ENCODE data around the gene EDNRA.

Gene EDNRA

GRCh38 chr4:147580396-147580795 is 99.5 kb downstream of the EDNRA start:
- no peak overlapping the region for H3K4me3 ChIP-seq (ENCODE audit: low read length)
- no peak for TF ChIP-seq ZNF274 (IDR thresholded peaks at IDR 0.05; ENCODE audit: low read depth, low read length)

DNA sequence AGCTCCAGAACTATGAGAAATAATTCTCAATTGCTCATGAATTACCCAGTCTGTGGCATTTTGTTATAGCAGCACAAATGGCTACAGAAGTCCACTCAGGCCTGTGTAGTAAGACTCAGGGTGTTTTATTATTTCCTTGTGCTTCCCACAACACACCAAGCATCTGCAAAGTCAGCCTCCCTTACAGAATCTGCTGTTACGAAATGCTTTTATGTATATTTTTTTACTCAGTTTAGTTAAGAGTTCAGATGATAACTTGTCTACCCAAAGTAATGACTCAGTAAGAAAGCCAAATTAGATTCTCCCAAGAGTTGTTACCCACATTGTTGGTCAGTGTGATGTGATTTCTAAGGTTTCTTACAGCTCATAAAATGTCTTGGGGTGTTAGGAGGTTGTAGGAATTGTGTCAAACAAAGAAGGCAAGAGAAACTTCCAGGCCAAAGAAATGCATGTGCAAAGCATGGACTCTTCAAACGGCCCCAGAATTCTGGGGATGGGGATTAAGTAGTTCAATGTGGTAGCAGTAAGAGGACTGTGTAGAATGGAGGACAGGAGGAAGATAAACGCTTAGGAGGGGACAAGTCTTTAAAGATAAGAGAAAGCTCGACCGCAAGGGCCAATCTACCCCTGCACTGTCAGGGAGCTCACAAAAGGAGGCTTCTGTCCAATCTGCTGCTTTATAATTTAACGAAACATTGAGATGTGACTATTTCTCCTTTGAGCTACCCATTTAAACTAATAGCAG is 100.9 kb downstream of the EDNRA start:
- no peak for TF ChIP-seq ZNF274 (IDR thresholded peaks at IDR 0.05; ENCODE audit: low read depth, low read length)
- no peak overlapping the region for H3K4me3 ChIP-seq (ENCODE audit: low read length)

GRCh38 chr4:147582386-147583060 is 101.6 kb downstream of the EDNRA start:
- no peak for TF ChIP-seq ZNF274 (IDR thresholded peaks at IDR 0.05; ENCODE audit: low read depth, low read length)
- no peak overlapping the region for H3K4me3 ChIP-seq (ENCODE audit: low read length)

- TF ChIP-seq ZNF274 (IDR thresholded peaks at IDR 0.05; ENCODE audit: low read depth, low read length): no peak
- H3K4me3 ChIP-seq (ENCODE audit: low read length): no peak overlapping the region
Measured at GRCh38 chr4:147583876-147584275, 103.0 kb downstream of the EDNRA start.

DNA sequence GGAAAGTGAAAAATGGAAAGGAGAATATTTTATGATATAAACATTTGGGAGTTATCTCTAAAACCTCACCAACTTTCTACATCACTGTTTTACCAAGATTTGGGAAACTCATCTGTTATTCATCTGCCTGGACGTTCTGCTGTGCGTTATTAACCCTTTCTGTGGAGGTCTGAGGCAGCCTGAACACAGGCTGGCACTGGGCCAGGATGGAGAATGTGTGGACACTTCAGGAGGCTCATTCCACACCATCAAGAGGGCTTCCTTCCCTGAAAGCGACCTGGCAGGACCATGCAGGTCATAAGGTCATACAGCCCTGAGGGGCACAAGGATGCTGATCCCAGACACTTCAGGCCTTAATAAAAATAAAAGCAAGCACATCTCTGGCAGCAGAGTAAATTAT is 105.1 kb downstream of the EDNRA start:
- no peak overlapping the region for H3K4me3 ChIP-seq (ENCODE audit: low read length)
- TF ChIP-seq ZNF274 (IDR thresholded peaks at IDR 0.05; ENCODE audit: low read depth, low read length): no peak

DNA sequence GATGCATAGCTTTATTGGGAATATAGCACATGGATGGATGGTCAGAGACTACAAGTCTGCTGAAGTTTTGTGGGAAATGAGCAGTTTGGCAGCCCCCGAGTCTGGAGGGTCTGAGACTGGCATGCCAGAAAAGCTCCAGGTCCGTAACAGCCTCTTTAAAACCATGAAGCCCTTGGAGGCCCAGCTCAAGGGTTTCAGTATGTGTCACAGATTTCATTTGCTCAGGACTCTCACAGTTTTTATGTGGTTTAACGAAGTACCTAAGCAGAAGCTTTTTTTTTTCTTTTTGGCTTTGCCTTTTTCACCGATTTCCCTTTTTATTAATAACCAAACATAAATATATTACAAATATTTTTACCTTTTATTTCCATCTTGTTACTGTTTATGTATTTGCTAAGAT is 105.7 kb downstream of the EDNRA start:
- H3K4me3 ChIP-seq (ENCODE audit: low read length): no peak overlapping the region
- no peak for TF ChIP-seq ZNF274 (IDR thresholded peaks at IDR 0.05; ENCODE audit: low read depth, low read length)

- no peak for TF ChIP-seq ZNF274 (IDR thresholded peaks at IDR 0.05; ENCODE audit: low read depth, low read length)
- no peak overlapping the region for H3K4me3 ChIP-seq (ENCODE audit: low read length)
Measured at GRCh38 chr4:147587041-147587440, 106.1 kb downstream of the EDNRA start.

- H3K4me3 ChIP-seq (ENCODE audit: low read length): no peak overlapping the region
- TF ChIP-seq ZNF274 (IDR thresholded peaks at IDR 0.05; ENCODE audit: low read depth, low read length): no peak
Measured at GRCh38 chr4:147589586-147589985, 108.7 kb downstream of the EDNRA start.

DNA sequence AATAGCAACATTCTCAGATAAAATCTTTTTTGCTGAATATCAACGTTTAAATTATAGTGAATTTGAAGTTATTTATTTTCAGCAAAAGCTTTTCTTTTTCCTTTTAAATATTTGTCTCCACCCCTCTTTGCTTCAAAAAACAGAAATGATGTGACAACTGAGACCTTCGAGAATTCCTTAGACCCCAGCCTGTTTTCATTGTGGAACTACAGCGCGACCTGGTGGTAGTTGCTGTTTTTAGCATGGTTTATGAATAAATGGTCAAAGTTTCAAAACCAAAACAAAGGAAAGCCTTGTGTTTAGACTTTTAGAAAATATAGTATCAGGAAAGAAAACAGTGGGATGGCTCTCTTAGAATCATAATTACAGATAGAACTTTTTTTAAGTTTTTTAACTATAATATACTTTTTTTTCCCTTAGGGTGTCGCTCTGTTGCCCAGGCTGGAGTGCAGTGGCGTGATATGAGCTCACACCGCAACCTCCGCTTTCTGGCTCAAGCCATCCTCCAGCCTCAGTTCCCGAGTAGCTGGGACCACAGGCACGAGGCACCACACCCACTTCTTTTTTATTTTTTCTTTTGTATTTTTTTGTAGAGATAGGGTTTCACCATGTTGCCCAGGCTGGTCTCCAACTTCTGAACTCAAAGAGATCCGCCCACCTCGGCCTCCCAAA is 109.5 kb downstream of the EDNRA start:
- no peak overlapping the region for H3K4me3 ChIP-seq (ENCODE audit: low read length)
- TF ChIP-seq ZNF274 (IDR thresholded peaks at IDR 0.05; ENCODE audit: low read depth, low read length): no peak

GRCh38 chr4:147591106-147591505 is 110.2 kb downstream of the EDNRA start:
- no peak overlapping the region for H3K4me3 ChIP-seq (ENCODE audit: low read length)

GRCh38 chr4:147594107-147594506 is 113.2 kb downstream of the EDNRA start:
- no peak for TF ChIP-seq ZNF274 (IDR thresholded peaks at IDR 0.05; ENCODE audit: low read depth, low read length)
- H3K4me3 ChIP-seq (ENCODE audit: low read length): no peak overlapping the region

More at GRCh38 chr4:147591106-147591505, 110.2 kb downstream of the EDNRA start:
- TF ChIP-seq ZNF274 (IDR thresholded peaks at IDR 0.05; ENCODE audit: low read depth, low read length): no peak

Data from GM08714 (cell line).